Parathyroid adenoma (tissue), 2 donors: ENCODE data around the gene QDPR.

ENCODE experiments used
- H2AFZ ChIP-seq: fragments of 300-600 bp; sonication (generic); one replicate; pipeline ENCODE4 v1.7.0; 2017; ENCODE audit warnings: antibody characterized with exemption, mild to moderate bottlenecking
- H3K27ac ChIP-seq: fragments of 300-600 bp; sonication (generic); one replicate; pipeline ENCODE4 v1.7.0; 2017
- H3K27me3 ChIP-seq: fragments of 300-600 bp; sonication (generic); one replicate; pipeline ENCODE4 v1.7.0; 2017; ENCODE audit warnings: low read length; ENCODE audit not compliant: control insufficient read depth, insufficient read depth
- H3K36me3 ChIP-seq: fragments of 300-600 bp; sonication (generic); one replicate; pipeline ENCODE4 v1.7.0; 2017; ENCODE audit warnings: low read length; ENCODE audit not compliant: control insufficient read depth, insufficient read depth
- H3K4me1 ChIP-seq: fragments of 300-600 bp; sonication (generic); one replicate; pipeline ENCODE4 v1.7.0; 2017; ENCODE audit warnings: control low read depth
- H3K4me2 ChIP-seq: fragments of 300-600 bp; sonication (generic); one replicate; pipeline ENCODE4 v1.7.0; 2017; ENCODE audit warnings: low read length
- H3K4me3 ChIP-seq: fragments of 300-600 bp; sonication (generic); one replicate; pipeline ENCODE4 v1.7.0; 2017; ENCODE audit warnings: low read depth, low read length
- H3K79me2 ChIP-seq: fragments of 300-600 bp; sonication (generic); one replicate; pipeline ENCODE4 v1.7.0; 2017; ENCODE audit warnings: control low read depth
- H3K9ac ChIP-seq: fragments of 300-600 bp; sonication (generic); one replicate; pipeline ENCODE4 v1.7.0; 2017; ENCODE audit warnings: mild to moderate bottlenecking
- H3K9me3 ChIP-seq: fragments of 300-600 bp; sonication (generic); one replicate; pipeline ENCODE4 v1.7.0; 2017; ENCODE audit warnings: low read length; ENCODE audit not compliant: control insufficient read depth
- CTCF ChIP-seq: fragments of 300-600 bp; sonication (generic); IDR thresholded peaks from one replicate; pipeline ENCODE4 v1.7.0; 2017; ENCODE audit warnings: antibody characterized with exemption, mild to moderate bottlenecking
- donor health status: primary hyperparathyroidism.

Gene QDPR

DNA sequence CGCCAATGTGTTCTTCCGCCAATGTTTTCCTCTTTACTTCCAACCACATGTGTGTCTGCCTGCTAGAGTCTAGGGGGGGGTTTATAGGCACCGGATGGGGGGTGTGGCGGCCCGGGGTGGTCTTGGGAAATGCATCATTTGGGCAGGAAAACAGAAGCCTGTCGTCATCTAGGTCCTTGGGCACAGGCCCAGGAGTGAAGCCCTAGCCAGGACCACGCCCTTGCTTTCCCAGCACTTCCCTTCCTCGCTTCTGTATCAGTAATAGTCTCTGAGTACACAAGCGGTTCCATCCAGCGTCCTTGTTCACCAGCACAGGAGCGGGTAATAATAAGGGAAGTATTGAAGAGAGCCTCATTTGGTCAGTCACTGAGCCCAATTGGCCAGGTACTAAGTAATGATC lies 74.5 kb downstream of the QDPR start:
- no peak overlapping the region for H3K9ac ChIP-seq
- H2AFZ ChIP-seq = no peak overlapping the region
- H3K4me1 ChIP-seq = no peaks in the 10 kb centered on the region
- no peaks in the 10 kb centered on the region for H3K9me3 ChIP-seq
- H3K36me3 ChIP-seq = no peaks in the 10 kb centered on the region
- no peaks in the 10 kb centered on the region for H3K27me3 ChIP-seq
- H3K79me2 ChIP-seq = no peaks in the 10 kb centered on the region
- TF ChIP-seq CTCF = no peak
- no peak overlapping the region for H3K4me2 ChIP-seq
- no peak overlapping the region for H3K4me3 ChIP-seq
- H3K27ac ChIP-seq = no peak overlapping the region

GRCh38 chr4:17436750-17437090 lies 75.2 kb downstream of the QDPR start:
- Histone ChIP-seq H3K4me1 (no peaks in the 10 kb centered on the region), H3K9ac (no peak overlapping the region), H3K27me3 (no peaks in the 10 kb centered on the region), H3K36me3 (no peaks in the 10 kb centered on the region), H3K27ac (no peak overlapping the region), H3K4me2 (no peak overlapping the region), H2AFZ (no peak overlapping the region), H3K79me2 (no peaks in the 10 kb centered on the region), H3K9me3 (no peaks in the 10 kb centered on the region), H3K4me3 (no peak overlapping the region)
- TF ChIP-seq CTCF = no peak
